Fibroblast of lung (primary cell): ENCODE data around the gene CDK7. TPM values are rescaled to one million over a fixed set of nuclear protein-coding genes. Genes with fewer than 3 reads are reported as not detected.

Experiments used
- DNase-seq, 2 donors: peaks; one replicate each; pipeline versions ENCODE4 v3.0.0 to v3.0.0-alpha.2; 2010; ENCODE audit warnings: low read depth in 2 of 2
- H2AFZ ChIP-seq: 2 replicates; pipeline ENCODE4 v1.5.1; 2012; ENCODE audit warnings: low read length, control low read depth, inconsistent platforms
- H3K27ac ChIP-seq: 2 replicates; pipeline ENCODE4 v1.5.1; 2011; ENCODE audit warnings: low read length, control low read depth; ENCODE audit not compliant: insufficient read depth
- H3K27me3 ChIP-seq: 2 replicates; pipeline ENCODE4 v1.5.1; 2011; ENCODE audit warnings: mild to moderate bottlenecking, low read length; ENCODE audit not compliant: control insufficient read depth, insufficient read depth
- H3K36me3 ChIP-seq: 2 replicates; pipeline ENCODE4 v1.5.1; 2011; ENCODE audit warnings: low read length; ENCODE audit not compliant: control insufficient read depth, insufficient read depth
- H3K4me1 ChIP-seq: 2 replicates; pipeline ENCODE4 v1.5.1; 2011; ENCODE audit warnings: low read length; ENCODE audit not compliant: control insufficient read depth, insufficient read depth; ENCODE audit errors: extremely low read depth
- H3K4me2 ChIP-seq: 2 replicates; pipeline ENCODE4 v1.5.1; 2011; ENCODE audit warnings: low read length, control low read depth; ENCODE audit not compliant: insufficient read depth; ENCODE audit errors: extremely low read depth
- H3K4me3 ChIP-seq, 4 experiments: fragments of 200-600 bp in 1 of 4; sonication (generic) in 1 of 4; replicated peaks in 1 of 4; 2 replicates each; pipeline ENCODE4 v1.5.1; 2011 to 2016; ENCODE audit warnings: low read length in 4 of 4, low read depth in 3 of 4, mild to moderate bottlenecking in 3 of 4, control low read depth in 2 of 4, inconsistent platforms in 1 of 4, mixed read lengths in 1 of 4; ENCODE audit not compliant: insufficient read depth in 1 of 4; ENCODE audit errors: control extremely low read depth in 1 of 4
- H3K79me2 ChIP-seq: 2 replicates; pipeline ENCODE4 v1.5.1; 2012; ENCODE audit warnings: mild to moderate bottlenecking, low read length, inconsistent platforms; ENCODE audit not compliant: control insufficient read depth, insufficient read depth
- H3K9ac ChIP-seq: 2 replicates; pipeline ENCODE4 v1.5.1; 2011; ENCODE audit warnings: mild to moderate bottlenecking, low read length, control low read depth; ENCODE audit not compliant: insufficient read depth
- H3K9me3 ChIP-seq: 2 replicates; pipeline ENCODE4 v1.5.1; 2012; ENCODE audit warnings: low read depth, low read length; ENCODE audit not compliant: control insufficient read depth, insufficient read depth
- H4K20me1 ChIP-seq: 2 replicates; pipeline ENCODE4 v1.5.1; 2011; ENCODE audit warnings: low read length; ENCODE audit not compliant: control insufficient read depth, insufficient read depth; ENCODE audit errors: extremely low read depth
- CTCF ChIP-seq, 2 donors: IDR thresholded peaks in 1 of 2; conservative IDR thresholded peaks in 1 of 2; 1 replicate in 1 of 2; 2 replicates in 1 of 2; pipeline ENCODE4 v1.5.1; 2011 to 2012; ENCODE audit warnings: low read length in 2 of 2, control low read depth in 1 of 2, inconsistent platforms in 1 of 2, low read depth in 1 of 2, mild to moderate bottlenecking in 1 of 2
- EZH2 ChIP-seq: IDR thresholded peaks from 2 replicates; pipeline ENCODE4 v1.5.1; 2012; ENCODE audit warnings: low read length, control low read depth, mild to moderate bottlenecking; ENCODE audit errors: missing control alignments
- polyA plus RNA-seq, 2 donors: library from polyadenylated mRNA; depleted of rRNA in 1 of 2; stranded (reverse) in 1 of 2; unstranded in 1 of 2; fragments of >200 nt; gene quantifications; 2 replicates each; pipeline ENCODE4 v1.2.1, GENCODE V29; 2011 to 2012; ENCODE audit warnings: missing spikeins in 1 of 2
- total RNA-seq: library from RNA; depleted of rRNA; stranded (reverse); fragments of >200 nt; gene quantifications from 2 replicates; pipeline ENCODE4 v1.2.1, GENCODE V29; 2014

The CDK7 gene
- total and polyA plus RNA-seq, 2 donors (not counting 1 experiment from before 2014, with no cell fraction given): 74.3 to 95.4 TPM

GRCh38 chr5:69309380-69309779, 74.7 kb downstream of the CDK7 start:
- no peak overlapping the region for H3K27ac ChIP-seq
- H3K4me1 ChIP-seq: no peaks in the 10 kb centered on the region
- H4K20me1 ChIP-seq: no peaks in the 10 kb centered on the region

GRCh38 chr5:69312459-69313160, 77.9 kb downstream of the CDK7 start:
- Histone ChIP-seq H3K36me3 (no peaks in the 10 kb centered on the region), H3K4me2 (no peak overlapping the region), H3K79me2 (no peaks in the 10 kb centered on the region), H3K4me1 (no peaks in the 10 kb centered on the region), H3K9me3 (no peaks in the 10 kb centered on the region), H3K9ac (no peak overlapping the region), H4K20me1 (no peaks in the 10 kb centered on the region), H3K27me3 (no peaks in the 10 kb centered on the region), H3K4me3 (no peak overlapping the region), H2AFZ (no peak overlapping the region), H3K27ac (no peak overlapping the region)
- no peak for DNase-seq
- TF ChIP-seq CTCF (conservative IDR thresholded peaks at IDR 0.05 in 1 of 2, IDR thresholded peaks at IDR 0.05 in 1 of 2; ENCODE audit: low read depth in 1 of 2, low read length in 2 of 2) (no peak), EZH2 (no peak)

More at GRCh38 chr5:69309380-69309779, 74.7 kb downstream of the CDK7 start:
- Histone ChIP-seq H3K27me3 (no peaks in the 10 kb centered on the region), H2AFZ (no peak overlapping the region), H3K79me2 (no peaks in the 10 kb centered on the region), H3K9ac (no peak overlapping the region), H3K4me2 (no peak overlapping the region), H3K36me3 (no peaks in the 10 kb centered on the region), H3K4me3 (no peak overlapping the region), H3K9me3 (no peaks in the 10 kb centered on the region)
- TF ChIP-seq EZH2: no peak
- no peak for TF ChIP-seq CTCF (conservative IDR thresholded peaks at IDR 0.05 in 1 of 2, IDR thresholded peaks at IDR 0.05 in 1 of 2; ENCODE audit: low read depth in 1 of 2, low read length in 2 of 2)
- no peak for DNase-seq

- no peak overlapping the region for H3K9ac ChIP-seq
- no peak overlapping the region for H3K4me3 ChIP-seq
- H3K79me2 ChIP-seq: no peaks in the 10 kb centered on the region
- TF ChIP-seq CTCF (conservative IDR thresholded peaks at IDR 0.05 in 1 of 2, IDR thresholded peaks at IDR 0.05 in 1 of 2; ENCODE audit: low read depth in 1 of 2, low read length in 2 of 2): no peak
- TF ChIP-seq EZH2: no peak
- no peaks in the 10 kb centered on the region for H3K4me1 ChIP-seq
- H3K9me3 ChIP-seq: no peaks in the 10 kb centered on the region
- no peak overlapping the region for H3K4me2 ChIP-seq
- no peaks in the 10 kb centered on the region for H3K27me3 ChIP-seq
- H3K27ac ChIP-seq: no peak overlapping the region
- DNase-seq: no peak
- H4K20me1 ChIP-seq: no peaks in the 10 kb centered on the region
- H3K36me3 ChIP-seq: no peaks in the 10 kb centered on the region
- no peak overlapping the region for H2AFZ ChIP-seq
Observed at GRCh38 chr5:69313428-69313827, 78.7 kb downstream of the CDK7 start.
